Retinal pigment epithelial cell (primary cell): ENCODE results near the gene ALK.

Source experiments
- DNase-seq: peaks from one replicate; pipeline ENCODE4 v3.0.0-alpha.2; 2010; ENCODE audit warnings: low read depth
- H3K4me3 ChIP-seq: 2 replicates; pipeline ENCODE4 v1.5.1; 2011; ENCODE audit warnings: mild to moderate bottlenecking, low read length, control low read depth, moderate library complexity
- TF ChIP-seq, protein P1 (sequence below): conservative IDR thresholded peaks from 2 replicates; pipeline ENCODE4 v1.5.1; 2011; ENCODE audit warnings: low read depth, low read length, control low read depth, inconsistent platforms

ALK gene

DNA sequence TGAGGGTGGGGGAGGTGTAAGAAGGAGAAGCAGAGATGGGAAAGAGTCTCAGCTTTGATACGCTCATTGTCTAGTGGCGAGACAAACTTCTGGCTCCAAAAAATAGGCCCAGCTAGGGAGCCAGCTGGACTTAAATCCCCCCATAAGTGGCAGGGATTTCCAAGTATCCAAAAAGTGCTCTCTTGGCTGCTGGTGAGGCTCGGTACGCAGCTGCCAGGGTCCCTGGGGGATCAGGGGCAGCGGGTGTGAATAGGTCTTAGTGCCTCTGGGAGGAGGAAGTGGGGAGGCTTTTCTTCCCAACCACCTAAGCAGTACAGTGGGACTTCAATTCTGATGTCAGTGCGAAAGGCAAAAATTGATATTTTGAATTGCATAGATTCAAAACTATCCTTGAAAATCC lies 73.5 kb downstream of the ALK start:
- no peak overlapping the region for H3K4me3 ChIP-seq
- TF ChIP-seq, protein P1, sequence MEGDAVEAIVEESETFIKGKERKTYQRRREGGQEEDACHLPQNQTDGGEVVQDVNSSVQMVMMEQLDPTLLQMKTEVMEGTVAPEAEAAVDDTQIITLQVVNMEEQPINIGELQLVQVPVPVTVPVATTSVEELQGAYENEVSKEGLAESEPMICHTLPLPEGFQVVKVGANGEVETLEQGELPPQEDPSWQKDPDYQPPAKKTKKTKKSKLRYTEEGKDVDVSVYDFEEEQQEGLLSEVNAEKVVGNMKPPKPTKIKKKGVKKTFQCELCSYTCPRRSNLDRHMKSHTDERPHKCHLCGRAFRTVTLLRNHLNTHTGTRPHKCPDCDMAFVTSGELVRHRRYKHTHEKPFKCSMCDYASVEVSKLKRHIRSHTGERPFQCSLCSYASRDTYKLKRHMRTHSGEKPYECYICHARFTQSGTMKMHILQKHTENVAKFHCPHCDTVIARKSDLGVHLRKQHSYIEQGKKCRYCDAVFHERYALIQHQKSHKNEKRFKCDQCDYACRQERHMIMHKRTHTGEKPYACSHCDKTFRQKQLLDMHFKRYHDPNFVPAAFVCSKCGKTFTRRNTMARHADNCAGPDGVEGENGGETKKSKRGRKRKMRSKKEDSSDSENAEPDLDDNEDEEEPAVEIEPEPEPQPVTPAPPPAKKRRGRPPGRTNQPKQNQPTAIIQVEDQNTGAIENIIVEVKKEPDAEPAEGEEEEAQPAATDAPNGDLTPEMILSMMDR: no peak
- DNase-seq: no peak

DNA sequence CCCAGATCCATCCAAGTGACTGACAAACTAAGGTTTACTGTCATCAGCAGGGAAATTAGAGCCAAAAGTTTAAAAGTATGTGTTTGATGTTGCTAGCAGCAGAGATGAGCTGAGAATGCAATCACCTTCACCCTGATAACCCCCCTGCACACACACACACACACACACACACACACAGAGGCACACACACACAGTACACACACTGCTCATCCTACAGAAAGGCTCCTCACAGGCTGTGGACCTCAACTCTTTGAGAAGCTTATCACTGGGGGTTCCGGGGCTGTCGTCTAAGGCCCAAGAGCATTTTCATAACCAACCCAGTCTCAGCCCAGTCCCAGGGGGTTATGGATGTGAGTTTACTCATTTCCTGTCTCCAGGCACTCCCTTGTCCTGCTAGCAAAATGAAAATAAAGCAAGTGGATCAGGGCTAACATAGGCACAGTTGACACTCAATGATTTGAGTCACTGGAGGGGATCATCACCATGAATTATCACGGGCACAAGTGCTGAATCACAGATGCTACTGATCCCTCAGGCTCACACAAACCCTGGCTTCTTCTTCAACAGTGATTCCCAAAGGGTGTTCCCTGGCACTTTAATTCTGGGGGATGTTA lies 76.6 kb downstream of the ALK start:
- TF ChIP-seq, protein P1: no peak
- DNase-seq: no peak
- H3K4me3 ChIP-seq: no peak overlapping the region

DNA sequence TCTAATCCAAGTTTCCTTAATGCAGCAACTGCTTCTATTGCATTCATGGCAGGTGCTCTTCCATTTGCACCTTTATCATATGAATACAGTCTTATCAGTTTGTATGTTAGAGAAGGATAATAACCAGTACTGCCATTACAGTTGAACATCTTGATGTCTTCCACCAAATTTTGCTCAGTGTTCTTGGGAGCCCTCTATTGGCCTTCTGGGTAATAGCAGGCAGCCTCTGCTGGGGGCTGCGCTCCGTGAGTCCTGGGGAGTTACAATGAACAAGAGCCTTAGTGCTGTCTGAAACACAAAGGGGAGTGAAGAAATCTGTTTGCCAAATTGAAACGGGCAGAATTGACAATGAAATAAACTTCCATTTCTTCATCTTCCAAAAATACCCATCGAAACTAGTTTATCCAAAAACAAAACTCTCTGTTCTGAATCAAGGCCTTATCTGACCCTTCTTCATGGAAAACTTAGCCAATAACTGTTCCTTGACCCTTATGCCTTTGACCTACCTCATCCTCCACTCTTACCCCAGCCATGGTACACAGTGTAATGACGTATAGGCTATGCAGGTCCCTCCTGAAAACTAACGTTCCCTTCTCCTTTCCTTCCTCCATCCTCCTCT lies 79.9 kb downstream of the ALK start:
- TF ChIP-seq, protein P1: peak; percentile 97
- no peak overlapping the region for H3K4me3 ChIP-seq
- no peak for DNase-seq

DNA sequence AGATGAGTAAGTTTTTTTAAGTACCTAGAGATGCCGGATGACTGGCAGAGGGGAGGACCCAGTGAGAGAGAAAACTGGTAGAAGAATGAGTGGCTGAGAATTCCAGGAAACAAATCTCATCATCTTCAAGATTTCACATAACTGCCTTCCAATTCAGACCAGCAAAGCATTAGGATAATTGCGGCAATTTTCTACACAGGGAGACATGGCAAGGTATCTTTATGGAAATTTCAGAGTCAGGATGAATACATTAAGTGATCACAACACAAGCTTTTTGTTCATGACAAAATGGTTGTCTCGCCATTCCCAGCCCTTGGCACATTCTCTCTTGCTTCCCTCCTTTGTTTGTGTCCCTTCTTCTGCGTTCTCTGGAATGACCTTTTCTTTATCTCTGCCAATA lies 82.1 kb downstream of the ALK start:
- no peak for DNase-seq

DNA sequence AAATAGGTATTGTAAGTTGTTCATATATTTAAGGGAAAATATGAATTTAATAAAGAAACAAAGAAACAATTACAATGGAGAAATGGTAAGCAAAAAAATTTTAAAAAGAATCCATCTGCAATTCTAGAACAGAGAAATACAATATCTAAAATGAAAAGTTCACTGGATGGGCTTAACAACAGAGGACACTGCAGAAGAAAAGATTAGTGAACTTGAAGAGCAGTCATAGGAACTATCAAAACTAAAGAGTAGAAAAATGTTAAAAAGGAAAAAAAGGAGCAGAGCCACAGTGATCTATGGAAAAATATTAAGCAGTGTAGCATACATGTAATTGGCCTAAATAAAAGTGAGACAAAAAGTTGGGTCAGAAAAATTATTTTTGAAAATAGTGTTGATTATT lies 83.5 kb downstream of the ALK start:
- TF ChIP-seq, protein P1: no peak
- no peak overlapping the region for H3K4me3 ChIP-seq
- DNase-seq: no peak

More for the DNA sequence above, 82.1 kb downstream of the ALK start:
- TF ChIP-seq, protein P1: no peak
- no peak overlapping the region for H3K4me3 ChIP-seq

DNA sequence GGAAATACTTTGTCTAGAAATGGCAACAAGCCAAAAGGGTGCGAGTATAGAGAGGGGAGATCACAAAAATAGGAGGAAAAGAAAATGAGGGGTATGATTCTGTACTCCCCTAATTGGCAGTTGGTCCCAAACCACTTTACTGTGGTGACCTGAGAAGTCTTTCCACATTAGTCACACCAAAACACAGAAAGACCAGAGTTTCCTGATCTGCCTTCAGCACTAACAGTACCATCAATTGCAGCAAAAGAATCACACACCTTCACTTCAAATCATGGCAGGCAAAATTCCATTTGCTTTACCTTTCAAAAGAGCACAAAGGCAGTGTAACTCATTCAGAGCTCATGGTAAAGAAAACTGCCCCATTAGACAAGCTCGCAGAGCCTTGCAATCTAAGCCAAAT lies 86.8 kb downstream of the ALK start:
- H3K4me3 ChIP-seq: no peak overlapping the region
- TF ChIP-seq, protein P1: no peak
- DNase-seq: no peak

DNA sequence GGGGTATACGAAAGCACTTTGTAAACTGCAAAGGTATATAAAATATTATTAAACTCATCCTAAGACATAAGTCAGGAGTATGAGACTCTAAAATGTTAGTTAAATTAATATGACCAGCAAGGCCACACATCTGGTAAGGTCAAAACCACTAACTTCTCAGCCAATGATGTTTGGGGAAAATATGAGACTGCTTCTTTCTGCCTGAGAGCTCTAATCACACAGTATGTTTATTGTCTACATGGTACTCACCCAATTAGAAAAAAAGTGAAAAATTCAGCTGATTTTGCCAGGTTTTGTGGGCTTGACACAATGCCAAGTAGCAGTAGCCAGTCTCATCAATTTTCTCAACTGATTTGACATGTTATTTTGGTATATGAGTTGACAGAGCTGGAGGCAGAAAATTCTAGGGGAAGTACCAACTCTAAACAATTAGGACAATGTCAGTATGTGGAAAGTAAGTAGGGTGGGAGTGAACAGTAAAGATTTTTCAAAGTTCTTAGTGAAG lies 87.3 kb downstream of the ALK start:
- TF ChIP-seq, protein P1: no peak
- no peak for DNase-seq

More for the DNA sequence above, 87.3 kb downstream of the ALK start:
- no peak overlapping the region for H3K4me3 ChIP-seq
